Suprapubic skin (tissue), 4 donors: ENCODE measurements around the gene PACRG. TPM values are rescaled to one million over a fixed set of nuclear protein-coding genes. Genes with fewer than 3 reads are reported as not detected.

Experiments used
- DNase-seq, 2 donors: peaks; one replicate each; pipeline ENCODE4 v3.0.0-alpha.2; 2019; ENCODE audit warnings: low spot score in 2 of 2
- H3K27ac ChIP-seq: fragments of 200-600 bp; sonication (generic); one replicate; pipeline ENCODE4 v1.5.1; 2019
- H3K27me3 ChIP-seq: fragments of 200-600 bp; sonication (generic); one replicate; pipeline ENCODE4 v1.5.1; 2019
- H3K36me3 ChIP-seq: fragments of 200-600 bp; sonication (generic); one replicate; pipeline ENCODE4 v1.5.1; 2019
- H3K4me1 ChIP-seq: fragments of 200-600 bp; sonication (generic); one replicate; pipeline ENCODE4 v1.5.1; 2019
- H3K4me3 ChIP-seq: fragments of 200-600 bp; sonication (generic); one replicate; pipeline ENCODE4 v1.5.1; 2019; ENCODE audit warnings: mild to moderate bottlenecking
- H3K9me3 ChIP-seq: fragments of 200-600 bp; sonication (generic); one replicate; pipeline ENCODE4 v1.5.1; 2019
- EP300 ChIP-seq: sonication (generic); formaldehyde crosslinking; IDR thresholded peaks from one replicate; pipeline ENCODE4 v1.6.1; 2017; ENCODE audit warnings: antibody characterized with exemption
- POLR2A ChIP-seq, 2 donors: fragments of 450-650 bp; IDR thresholded peaks; one replicate each; pipeline ENCODE4 v1.6.1; 2017; ENCODE audit warnings: antibody characterized with exemption in 2 of 2, mild to moderate bottlenecking in 2 of 2, moderate library complexity in 2 of 2
- POLR2AphosphoS5 ChIP-seq, 3 donors: sonication (generic); formaldehyde crosslinking; IDR thresholded peaks; one replicate each; pipeline ENCODE4 v1.6.1; 2017; ENCODE audit warnings: antibody characterized with exemption in 3 of 3
- WGBS: methylation state at CpG from one replicate; pipeline ENCODE4 v1.1.5; 2018; 5-methylcytosine and 5-hydroxymethylcytosine counted together
- total RNA-seq, 4 donors: library from RNA; depleted of rRNA; stranded (reverse); fragments of >200 nt; gene quantifications; one replicate each; pipeline ENCODE4 v1.1.0, GENCODE V29; 2016
- TF ChIP-seq, protein P1 (sequence below), 2 donors: fragments of 200-600 bp in 1 of 2; fragments of 450-650 bp in 1 of 2; sonication (generic) in 1 of 2; IDR thresholded peaks; one replicate each; pipeline ENCODE4 v1.5.1; 2016 to 2019; ENCODE audit warnings: antibody characterized with exemption in 2 of 2, mild to moderate bottlenecking in 1 of 2, moderate library complexity in 1 of 2

PACRG gene
- total RNA-seq, 4 donors from 2014 or later = 1.1 to 2.3 (median 2.0) TPM

DNA sequence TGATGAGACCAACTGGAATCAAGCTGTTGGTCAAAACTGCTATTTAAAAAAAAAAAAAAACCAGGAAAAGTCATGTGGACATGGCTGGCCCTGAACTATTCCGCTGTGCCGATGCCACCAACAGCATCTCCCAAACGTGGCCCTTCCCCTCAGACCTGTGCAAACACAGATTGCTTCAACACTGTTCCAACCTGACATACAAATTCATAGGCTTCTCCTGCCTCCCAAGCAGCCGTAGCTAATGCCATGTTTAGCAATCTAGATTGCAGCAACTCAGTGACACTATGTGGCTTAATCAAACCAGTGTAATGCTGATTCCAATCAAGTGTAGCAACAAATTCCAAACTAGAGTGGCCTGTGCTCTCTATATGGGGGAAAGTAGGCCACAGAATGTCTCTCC, 16.4 kb upstream of the PACRG start:
- Histone ChIP-seq H3K27me3 (no peaks in the 10 kb centered on the region), H3K4me1 (no peaks in the 10 kb centered on the region), H3K9me3 (no peaks in the 10 kb centered on the region), H3K27ac (no peak overlapping the region), H3K4me3 (no peak overlapping the region), H3K36me3 (no peaks in the 10 kb centered on the region)
- TF ChIP-seq POLR2AphosphoS5 (IDR thresholded peaks at IDR 0.05) = no peak
- no peak for TF ChIP-seq POLR2A (IDR thresholded peaks at IDR 0.05)
- no peak for TF ChIP-seq EP300
- TF ChIP-seq, protein P1, sequence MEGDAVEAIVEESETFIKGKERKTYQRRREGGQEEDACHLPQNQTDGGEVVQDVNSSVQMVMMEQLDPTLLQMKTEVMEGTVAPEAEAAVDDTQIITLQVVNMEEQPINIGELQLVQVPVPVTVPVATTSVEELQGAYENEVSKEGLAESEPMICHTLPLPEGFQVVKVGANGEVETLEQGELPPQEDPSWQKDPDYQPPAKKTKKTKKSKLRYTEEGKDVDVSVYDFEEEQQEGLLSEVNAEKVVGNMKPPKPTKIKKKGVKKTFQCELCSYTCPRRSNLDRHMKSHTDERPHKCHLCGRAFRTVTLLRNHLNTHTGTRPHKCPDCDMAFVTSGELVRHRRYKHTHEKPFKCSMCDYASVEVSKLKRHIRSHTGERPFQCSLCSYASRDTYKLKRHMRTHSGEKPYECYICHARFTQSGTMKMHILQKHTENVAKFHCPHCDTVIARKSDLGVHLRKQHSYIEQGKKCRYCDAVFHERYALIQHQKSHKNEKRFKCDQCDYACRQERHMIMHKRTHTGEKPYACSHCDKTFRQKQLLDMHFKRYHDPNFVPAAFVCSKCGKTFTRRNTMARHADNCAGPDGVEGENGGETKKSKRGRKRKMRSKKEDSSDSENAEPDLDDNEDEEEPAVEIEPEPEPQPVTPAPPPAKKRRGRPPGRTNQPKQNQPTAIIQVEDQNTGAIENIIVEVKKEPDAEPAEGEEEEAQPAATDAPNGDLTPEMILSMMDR (IDR thresholded peaks at IDR 0.05) = no peak
- DNase-seq = no peak
- 95% methylated on average over 4 of the region's 4 CpGs for WGBS

DNA sequence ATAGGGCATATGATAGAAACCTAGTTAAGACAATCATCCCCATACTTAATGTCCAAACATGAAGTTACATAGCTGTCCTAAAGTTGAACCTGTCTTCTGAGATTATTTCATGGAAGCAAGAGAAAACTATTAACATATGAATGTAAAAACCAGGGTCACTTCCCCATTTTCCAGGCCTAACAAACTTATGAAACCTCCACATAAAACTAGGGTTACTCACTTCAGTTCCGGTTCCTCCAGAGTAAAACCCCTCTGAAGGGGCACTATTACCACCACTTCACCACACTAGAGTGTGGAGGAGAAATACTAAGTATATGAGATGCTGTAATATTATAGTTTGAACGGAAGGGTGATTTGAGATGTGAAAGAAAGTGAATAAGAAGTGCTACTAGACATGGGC, 15.1 kb upstream of the PACRG start:
- Histone ChIP-seq H3K9me3 (no peaks in the 10 kb centered on the region), H3K36me3 (no peaks in the 10 kb centered on the region), H3K4me1 (no peaks in the 10 kb centered on the region), H3K27me3 (no peaks in the 10 kb centered on the region), H3K27ac (no peak overlapping the region), H3K4me3 (no peak overlapping the region)
- DNase-seq = no peak
- TF ChIP-seq POLR2A (IDR thresholded peaks at IDR 0.05) (no peak), POLR2AphosphoS5 (IDR thresholded peaks at IDR 0.05) (no peak), EP300 (no peak)
- TF ChIP-seq, protein P1 (IDR thresholded peaks at IDR 0.05) = no peak
- 92% methylated on average over 2 of the region's 2 CpGs for WGBS

DNA sequence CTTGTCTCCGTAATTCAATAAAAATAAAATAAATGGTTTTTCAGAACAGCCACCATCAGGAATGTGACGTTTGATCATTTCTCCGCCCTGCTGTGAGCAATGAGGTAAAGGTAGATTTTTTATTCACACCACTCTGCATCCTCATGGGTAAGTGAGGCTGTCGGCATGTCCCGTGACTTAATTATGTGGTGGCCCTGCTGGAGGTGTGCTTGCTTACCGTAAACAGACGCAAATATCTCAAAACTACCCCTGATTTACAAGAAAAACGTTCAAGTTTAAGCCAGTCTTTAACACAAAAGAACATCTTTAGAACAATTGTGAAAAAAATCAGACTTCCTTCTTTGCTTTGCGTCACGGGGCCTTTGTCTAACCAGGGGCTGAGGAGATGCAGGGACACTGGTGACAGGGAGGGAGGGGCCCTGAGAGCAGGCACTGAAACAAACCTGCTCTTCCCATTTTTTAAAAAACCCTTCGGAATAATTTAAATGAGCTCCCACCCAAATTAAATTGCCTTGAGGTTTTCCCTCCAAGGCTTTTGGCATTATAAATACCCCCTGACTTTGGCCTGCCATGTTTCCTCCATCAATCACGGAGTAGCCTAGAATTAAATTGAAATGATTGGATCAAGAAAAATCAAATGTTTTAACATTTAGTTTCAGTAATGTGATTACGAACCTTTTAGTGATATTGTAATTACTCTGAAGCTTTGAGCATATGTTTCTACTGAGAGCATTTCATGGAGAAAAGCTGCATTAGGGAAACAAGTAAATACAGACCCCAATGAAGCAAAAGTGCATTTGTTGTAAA, 13.6 kb upstream of the PACRG start:
- Histone ChIP-seq H3K4me3 (no peak overlapping the region), H3K27me3 (no peaks in the 10 kb centered on the region), H3K4me1 (no peaks in the 10 kb centered on the region), H3K9me3 (no peaks in the 10 kb centered on the region), H3K36me3 (no peaks in the 10 kb centered on the region), H3K27ac (no peak overlapping the region)
- WGBS = 89% methylated on average over 13 of the region's 13 CpGs
- TF ChIP-seq POLR2A (IDR thresholded peaks at IDR 0.05) (no peak), EP300 (no peak), POLR2AphosphoS5 (IDR thresholded peaks at IDR 0.05) (no peak)
- TF ChIP-seq, protein P1 (IDR thresholded peaks at IDR 0.05) = no peak
- DNase-seq = no peak

DNA sequence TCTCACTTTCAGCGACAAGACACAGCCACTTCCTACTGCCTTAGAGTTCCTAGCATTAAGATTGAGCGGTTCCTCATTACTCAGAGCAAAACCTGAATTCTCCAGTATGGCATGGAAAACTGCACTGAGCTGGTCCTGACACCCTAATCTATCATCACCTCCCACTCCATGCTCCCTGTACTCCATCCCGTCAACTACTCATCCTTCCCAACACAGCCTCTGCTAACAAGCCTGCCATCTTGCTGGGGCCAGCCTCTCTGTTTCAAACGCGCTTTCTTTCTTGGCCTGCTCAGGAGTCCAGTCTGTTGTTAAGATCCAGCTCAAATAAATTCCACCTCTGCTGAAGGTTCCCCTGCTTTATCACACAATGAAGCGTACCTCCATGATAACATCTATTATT, 12.2 kb upstream of the PACRG start:
- no peak overlapping the region for H3K27ac ChIP-seq
- H3K27me3 ChIP-seq = no peaks in the 10 kb centered on the region
- H3K36me3 ChIP-seq = no peaks in the 10 kb centered on the region
- H3K4me3 ChIP-seq = no peak overlapping the region
- DNase-seq = no peak
- 92% methylated on average over 6 of the region's 6 CpGs for WGBS
- no peak for TF ChIP-seq POLR2A (IDR thresholded peaks at IDR 0.05)
- no peak for TF ChIP-seq EP300
- no peaks in the 10 kb centered on the region for H3K4me1 ChIP-seq
- no peaks in the 10 kb centered on the region for H3K9me3 ChIP-seq

DNA sequence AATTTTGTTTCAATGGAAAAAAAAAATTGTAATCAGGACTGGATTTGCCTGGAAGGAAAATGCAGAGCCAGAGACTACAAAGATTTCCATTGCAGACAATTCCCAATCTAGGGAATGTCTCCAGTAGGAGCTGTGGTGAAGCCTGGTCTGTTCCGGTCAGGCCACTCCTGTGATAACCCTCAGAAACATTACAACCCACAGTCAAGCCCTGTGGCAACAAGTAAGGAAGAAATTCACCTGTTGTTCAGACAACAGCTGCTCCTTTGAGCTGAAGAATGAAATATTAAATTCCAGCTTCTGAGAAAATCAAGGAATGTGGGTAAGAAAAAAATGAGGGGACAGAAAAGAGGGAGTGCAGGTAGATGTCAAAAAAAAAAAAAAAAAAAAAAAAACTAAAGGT, 8.2 kb upstream of the PACRG start:
- H3K4me1 ChIP-seq = no peaks in the 10 kb centered on the region
- no peaks in the 10 kb centered on the region for H3K27me3 ChIP-seq
- no peak overlapping the region for H3K27ac ChIP-seq
- H3K4me3 ChIP-seq = no peak overlapping the region
- DNase-seq = no peak
- H3K9me3 ChIP-seq = no peaks in the 10 kb centered on the region
- 80% methylated on average over 1 of the region's 1 CpG for WGBS
- no peaks in the 10 kb centered on the region for H3K36me3 ChIP-seq
- TF ChIP-seq, protein P1 (IDR thresholded peaks at IDR 0.05) = no peak
- TF ChIP-seq POLR2A (IDR thresholded peaks at IDR 0.05) (no peak), EP300 (no peak), POLR2AphosphoS5 (IDR thresholded peaks at IDR 0.05) (no peak)

DNA sequence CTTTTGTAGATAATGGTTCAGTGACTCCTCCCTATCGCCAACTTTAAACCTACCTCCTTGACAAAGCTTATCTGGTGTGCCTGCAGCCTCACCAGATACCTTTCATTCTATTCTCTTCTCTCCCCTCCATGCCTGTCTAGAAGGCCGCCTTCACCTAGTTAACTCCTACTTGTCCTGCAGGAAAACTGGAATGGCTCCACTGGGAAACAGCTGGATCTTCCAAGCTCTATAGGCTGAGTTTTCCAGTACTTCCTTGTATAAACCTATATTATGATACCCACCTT, 6.4 kb upstream of the PACRG start:
- Histone ChIP-seq H3K27ac (no peak overlapping the region), H3K4me3 (no peak overlapping the region), H3K9me3 (no peaks in the 10 kb centered on the region), H3K36me3 (no peaks in the 10 kb centered on the region), H3K4me1 (peaks cover 5% of the 10 kb centered on the region), H3K27me3 (no peaks in the 10 kb centered on the region)
- no peak for DNase-seq
- TF ChIP-seq EP300 (no peak), POLR2AphosphoS5 (IDR thresholded peaks at IDR 0.05) (no peak), POLR2A (IDR thresholded peaks at IDR 0.05) (no peak)
- TF ChIP-seq, protein P1 (IDR thresholded peaks at IDR 0.05) = no peak
- WGBS = 93% methylated on average over 2 of the region's 2 CpGs
